Body of pancreas (tissue), 4 donors: ENCODE measurements around the gene CDC42EP5. TPM values are rescaled to one million over a fixed set of nuclear protein-coding genes. Genes with fewer than 3 reads are reported as not detected.
A peak's percentile ranks its signal among the peaks of the same experiment; 100 is the strongest.

Experiments used
- ATAC-seq: fragments of 150-250 bp; one replicate; pipeline ENCODE4 v1.9.1; 2016
- DNase-seq, 4 donors: peaks; one replicate each; pipeline ENCODE4 v3.0.0-alpha.2; 2019
- H3K27ac ChIP-seq, 4 donors: fragments of 200-600 bp; sonication (generic); 1 replicate in 3 of 4; 2 replicates in 1 of 4; pipeline versions ENCODE4 v1.5.1 to v1.6.1; 2016 to 2019; ENCODE audit warnings: mild to moderate bottlenecking in 1 of 4, mixed read lengths in 1 of 4, moderate library complexity in 1 of 4
- H3K27me3 ChIP-seq, 2 donors: fragments of 200-600 bp; sonication (generic); one replicate each; pipeline ENCODE4 v1.6.0; 2016; ENCODE audit warnings: mild to moderate bottlenecking in 1 of 2
- H3K36me3 ChIP-seq, 2 donors: fragments of 200-600 bp; sonication (generic); replicated peaks in 1 of 2; 2 replicates each; pipeline ENCODE4 v1.5.1; 2016; ENCODE audit warnings: low read depth in 2 of 2; ENCODE audit not compliant: insufficient read depth in 1 of 2
- H3K4me1 ChIP-seq: fragments of 200-600 bp; sonication (generic); one replicate; pipeline ENCODE4 v1.6.0; 2016
- H3K4me3 ChIP-seq, 2 donors: fragments of 200-600 bp; sonication (generic); 1 replicate in 1 of 2; 2 replicates in 1 of 2; pipeline ENCODE4 v1.5.1; 2016 to 2019
- H3K9me3 ChIP-seq, 3 donors: fragments of 200-600 bp; sonication (generic); 1 replicate in 2 of 3; 2 replicates in 1 of 3; pipeline ENCODE4 v1.5.1; 2016
- POLR2A ChIP-seq, 3 donors: fragments of 450-650 bp; IDR thresholded peaks; one replicate each; pipeline ENCODE4 v1.6.1; 2016; ENCODE audit warnings: antibody characterized with exemption in 3 of 3, mild to moderate bottlenecking in 2 of 3
- WGBS, 2 donors: methylation state at CpG; one replicate each; pipeline ENCODE4 v1.1.5; 2017; 5-methylcytosine and 5-hydroxymethylcytosine counted together
- intact Hi-C: fragments of 100-400 bp; cut with DNase I; formaldehyde crosslinking; loops from one replicate; pipeline ENCODE4 v1.15.1; 2023
- total RNA-seq, 2 donors: library from RNA; depleted of rRNA; stranded (reverse); fragments of >200 nt; gene quantifications; one replicate each; pipeline ENCODE4 v1.1.0, GENCODE V29; 2016
- TF ChIP-seq, protein P1 (sequence below), 7 experiments: fragments of 450-650 bp in 4 of 7; fragments of 200-600 bp in 3 of 7; sonication (generic) in 3 of 7; IDR thresholded peaks; one replicate each; pipeline ENCODE4 v1.5.1; 2016 to 2019; ENCODE audit warnings: antibody characterized with exemption in 7 of 7

The CDC42EP5 gene
- total RNA-seq, 2 donors from 2014 or later, result 18.2 to 92.9 TPM

DNA sequence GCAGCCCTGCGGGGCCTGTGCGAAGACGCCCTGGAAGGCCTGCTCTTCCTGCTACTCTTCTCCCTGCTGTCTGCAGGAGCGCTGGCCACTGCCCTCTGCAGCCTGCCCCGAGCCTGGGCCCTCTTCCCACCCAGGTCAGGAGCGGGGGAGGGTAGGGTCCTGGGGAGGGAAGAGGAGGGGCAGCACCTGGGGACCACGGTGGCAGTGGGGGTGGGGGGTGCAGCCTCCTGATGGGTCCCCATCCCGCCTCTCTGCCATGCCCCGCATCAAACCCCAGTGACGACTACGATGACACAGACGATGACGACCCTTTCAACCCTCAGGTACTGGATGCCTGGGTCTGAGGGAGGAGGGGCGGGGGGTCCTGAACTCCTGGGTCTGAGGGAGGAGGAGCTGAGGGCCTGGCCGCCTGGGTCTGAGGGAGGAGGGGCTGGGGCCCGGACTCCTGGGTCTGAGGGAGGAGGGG lies 37.5 kb downstream of the CDC42EP5 start:
- intact Hi-C loops, result no loop called here
- DNase-seq, result no peak

DNA sequence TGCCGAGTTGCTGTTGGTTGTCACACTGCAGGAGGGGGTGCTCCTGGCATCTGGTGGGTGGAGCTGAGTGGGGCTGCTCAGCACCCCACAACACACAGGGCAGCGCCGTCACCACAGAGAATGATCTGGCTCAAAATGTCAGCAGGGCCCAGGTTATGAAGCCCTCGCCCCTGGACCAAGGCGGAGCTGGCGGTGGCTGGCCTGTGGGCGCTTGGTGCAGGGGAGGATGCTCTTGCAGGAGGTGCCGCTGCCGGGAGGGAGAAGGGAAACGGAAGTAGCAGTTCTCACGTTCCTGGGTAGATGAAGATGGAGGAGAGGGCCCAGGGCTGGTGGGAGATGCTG lies 38.3 kb downstream of the CDC42EP5 start:
- no peak for DNase-seq
- Histone ChIP-seq H3K9me3 (no peaks in the 10 kb centered on the region), H3K4me1 (peaks cover 77% of the 10 kb centered on the region), H3K36me3 (no peaks in the 10 kb centered on the region), H3K4me3 (no peak overlapping the region), H3K27ac (peak overlapping the region; percentile 12 to 60 (median 37)), H3K27me3 (no peaks in the 10 kb centered on the region)
- WGBS, 2 donors, result 63 to 70% methylated on average over 8 to 11 of the region's 11 CpGs
- intact Hi-C loops, result no loop called here
- ATAC-seq, result no peak
- no peak for TF ChIP-seq POLR2A (IDR thresholded peaks at IDR 0.05)
- TF ChIP-seq, protein P1, sequence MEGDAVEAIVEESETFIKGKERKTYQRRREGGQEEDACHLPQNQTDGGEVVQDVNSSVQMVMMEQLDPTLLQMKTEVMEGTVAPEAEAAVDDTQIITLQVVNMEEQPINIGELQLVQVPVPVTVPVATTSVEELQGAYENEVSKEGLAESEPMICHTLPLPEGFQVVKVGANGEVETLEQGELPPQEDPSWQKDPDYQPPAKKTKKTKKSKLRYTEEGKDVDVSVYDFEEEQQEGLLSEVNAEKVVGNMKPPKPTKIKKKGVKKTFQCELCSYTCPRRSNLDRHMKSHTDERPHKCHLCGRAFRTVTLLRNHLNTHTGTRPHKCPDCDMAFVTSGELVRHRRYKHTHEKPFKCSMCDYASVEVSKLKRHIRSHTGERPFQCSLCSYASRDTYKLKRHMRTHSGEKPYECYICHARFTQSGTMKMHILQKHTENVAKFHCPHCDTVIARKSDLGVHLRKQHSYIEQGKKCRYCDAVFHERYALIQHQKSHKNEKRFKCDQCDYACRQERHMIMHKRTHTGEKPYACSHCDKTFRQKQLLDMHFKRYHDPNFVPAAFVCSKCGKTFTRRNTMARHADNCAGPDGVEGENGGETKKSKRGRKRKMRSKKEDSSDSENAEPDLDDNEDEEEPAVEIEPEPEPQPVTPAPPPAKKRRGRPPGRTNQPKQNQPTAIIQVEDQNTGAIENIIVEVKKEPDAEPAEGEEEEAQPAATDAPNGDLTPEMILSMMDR (IDR thresholded peaks at IDR 0.05), result no peak

More for the DNA sequence above, 37.5 kb downstream of the CDC42EP5 start:
- no peak for TF ChIP-seq POLR2A (IDR thresholded peaks at IDR 0.05)
- TF ChIP-seq, protein P1 (IDR thresholded peaks at IDR 0.05), result no peak
- Histone ChIP-seq H3K9me3 (no peaks in the 10 kb centered on the region), H3K27me3 (no peaks in the 10 kb centered on the region), H3K4me3 (no peak overlapping the region), H3K36me3 (no peaks in the 10 kb centered on the region), H3K4me1 (peaks cover 75% of the 10 kb centered on the region), H3K27ac (no peak overlapping the region)
- ATAC-seq, result no peak
- 73 to 74% methylated on average over 8 to 15 of the region's 16 CpGs for WGBS, 2 donors

DNA sequence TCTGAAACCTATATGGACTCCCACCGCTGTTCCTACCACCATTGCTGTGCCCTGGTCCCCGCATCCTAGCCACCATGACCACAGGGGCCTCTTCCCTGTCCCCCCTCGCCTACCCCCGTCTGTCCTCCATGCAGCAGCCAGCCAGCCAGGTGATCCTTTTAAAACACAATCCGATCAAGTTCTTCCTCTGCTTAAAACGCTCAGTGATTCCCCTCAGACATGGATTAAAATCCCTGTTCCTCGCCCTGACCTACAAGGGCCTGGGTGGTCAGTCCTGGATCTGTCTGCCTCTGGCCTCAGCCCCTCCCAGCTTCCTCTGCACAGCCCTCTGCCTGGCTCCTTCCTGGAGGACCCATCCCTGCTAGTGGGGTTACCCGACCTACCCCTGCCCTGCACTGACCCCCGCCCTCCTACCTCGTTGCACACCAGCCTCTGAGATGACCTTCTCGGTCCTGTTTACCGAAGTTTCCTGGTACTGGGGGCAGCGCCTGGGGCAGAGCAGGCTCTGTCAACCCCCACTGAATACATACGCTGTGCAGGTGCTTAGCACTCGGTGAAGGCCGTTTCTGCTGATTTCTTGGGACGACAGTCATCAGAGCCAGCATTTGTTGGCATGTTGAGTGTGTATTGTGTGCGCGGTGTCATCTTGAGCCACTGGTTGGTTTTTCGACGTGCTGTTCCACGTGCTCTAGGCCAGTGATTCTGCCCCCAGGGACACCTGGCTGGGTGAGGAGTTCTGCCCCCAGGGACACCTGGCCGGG lies 38.8 kb downstream of the CDC42EP5 start:
- no peak overlapping the region for H3K4me3 ChIP-seq
- H3K36me3 ChIP-seq, result no peaks in the 10 kb centered on the region
- no peaks in the 10 kb centered on the region for H3K9me3 ChIP-seq
- TF ChIP-seq, protein P1 (IDR thresholded peaks at IDR 0.05), result no peak
- TF ChIP-seq POLR2A (IDR thresholded peaks at IDR 0.05), result no peak
- intact Hi-C loops, result no loop called here
- peak overlapping the region; percentile 12 to 60 (median 37) for H3K27ac ChIP-seq
- DNase-seq (peak in 1 of 4 donors; percentile 46), ATAC-seq (no peak)
- peaks cover 76% of the 10 kb centered on the region for H3K4me1 ChIP-seq
- H3K27me3 ChIP-seq, result no peaks in the 10 kb centered on the region
- WGBS, 2 donors, result 37 to 42% methylated on average over 20 to 23 of the region's 23 CpGs

DNA sequence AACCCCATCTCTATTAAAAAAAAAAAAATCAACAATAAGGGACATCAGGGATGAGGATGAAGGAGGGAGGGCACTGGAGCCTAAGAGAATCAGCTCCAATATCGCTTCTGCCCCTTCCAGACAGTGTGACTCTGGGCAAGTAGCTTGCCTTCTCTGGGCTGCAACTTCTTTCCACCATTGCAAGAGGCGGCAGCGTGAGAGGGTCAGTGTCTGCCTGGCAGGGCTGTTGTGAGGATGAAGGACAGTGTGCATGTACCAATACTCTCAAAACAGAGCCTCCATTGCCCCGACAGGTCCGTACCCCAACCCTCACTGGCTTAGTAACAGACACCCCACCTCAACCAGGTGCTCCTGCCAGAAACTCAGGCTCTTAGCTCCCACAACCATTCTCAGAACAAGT lies 39.4 kb downstream of the CDC42EP5 start:
- no peak overlapping the region for H3K4me3 ChIP-seq
- no peaks in the 10 kb centered on the region for H3K27me3 ChIP-seq
- H3K4me1 ChIP-seq, result peaks cover 70% of the 10 kb centered on the region
- ATAC-seq (no peak), DNase-seq (no peak)
- no peaks in the 10 kb centered on the region for H3K36me3 ChIP-seq
- peak overlapping the region in 3 of 4 donors; percentile 35 to 60 (median 39) for H3K27ac ChIP-seq
- intact Hi-C loops, result no loop called here
- WGBS, 2 donors, result 87 to 100% methylated on average over 5 of the region's 5 CpGs
- TF ChIP-seq POLR2A (IDR thresholded peaks at IDR 0.05), result no peak
- TF ChIP-seq, protein P1 (IDR thresholded peaks at IDR 0.05), result no peak
- no peaks in the 10 kb centered on the region for H3K9me3 ChIP-seq
